Measurements from ENCODE around the gene ARL15. TPM values are rescaled to one million over a fixed set of nuclear protein-coding genes. Genes with fewer than 3 reads are reported as not detected.

The ARL15 gene
- total and polyA plus RNA-seq, 8 donors: 20.2 to 27.7 (median 25.1) TPM

DNA sequence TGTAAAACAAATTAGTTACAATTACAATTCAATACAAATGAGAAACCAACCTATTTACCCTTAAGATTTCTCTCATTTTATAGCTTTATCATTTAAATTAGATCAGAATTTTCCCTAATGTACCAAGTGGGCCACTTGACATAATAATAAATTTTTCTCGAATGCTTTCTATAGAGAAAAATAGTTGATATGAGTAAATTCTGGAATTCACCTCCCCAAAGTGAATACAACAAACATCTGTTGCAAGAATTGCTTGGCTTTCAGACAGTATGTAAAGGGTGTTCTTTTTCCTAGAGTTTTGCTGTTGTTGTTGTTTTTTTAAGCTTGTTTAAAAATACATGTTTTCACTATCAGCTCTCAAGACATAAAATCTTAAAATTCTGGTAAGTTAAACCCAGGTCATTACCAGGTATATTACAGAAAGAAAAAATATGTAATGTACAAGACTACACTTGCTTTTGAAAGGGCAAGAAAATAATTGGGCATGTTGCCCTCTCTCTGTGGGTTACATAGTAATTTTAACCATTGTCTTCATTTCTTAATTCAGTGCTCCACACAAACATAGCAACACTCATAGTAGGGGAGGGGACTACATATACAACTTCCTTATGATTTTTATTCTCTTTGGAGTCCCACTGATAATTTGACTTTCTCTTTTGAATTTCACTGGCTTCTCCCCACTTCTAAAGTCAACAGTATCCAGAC is 200.6 kb downstream of the ARL15 start:
- Histone ChIP-seq H3K4me3 (no peak overlapping the region), H3K27ac (no peak overlapping the region), H3K4me1 (no peaks in the 10 kb centered on the region), H3K27me3 (no peaks in the 10 kb centered on the region), H3K36me3 (no peaks in the 10 kb centered on the region), H3K9me3 (no peaks in the 10 kb centered on the region)
- ATAC-seq (no peak), DNase-seq (no peak)
- TF ChIP-seq, protein P1, sequence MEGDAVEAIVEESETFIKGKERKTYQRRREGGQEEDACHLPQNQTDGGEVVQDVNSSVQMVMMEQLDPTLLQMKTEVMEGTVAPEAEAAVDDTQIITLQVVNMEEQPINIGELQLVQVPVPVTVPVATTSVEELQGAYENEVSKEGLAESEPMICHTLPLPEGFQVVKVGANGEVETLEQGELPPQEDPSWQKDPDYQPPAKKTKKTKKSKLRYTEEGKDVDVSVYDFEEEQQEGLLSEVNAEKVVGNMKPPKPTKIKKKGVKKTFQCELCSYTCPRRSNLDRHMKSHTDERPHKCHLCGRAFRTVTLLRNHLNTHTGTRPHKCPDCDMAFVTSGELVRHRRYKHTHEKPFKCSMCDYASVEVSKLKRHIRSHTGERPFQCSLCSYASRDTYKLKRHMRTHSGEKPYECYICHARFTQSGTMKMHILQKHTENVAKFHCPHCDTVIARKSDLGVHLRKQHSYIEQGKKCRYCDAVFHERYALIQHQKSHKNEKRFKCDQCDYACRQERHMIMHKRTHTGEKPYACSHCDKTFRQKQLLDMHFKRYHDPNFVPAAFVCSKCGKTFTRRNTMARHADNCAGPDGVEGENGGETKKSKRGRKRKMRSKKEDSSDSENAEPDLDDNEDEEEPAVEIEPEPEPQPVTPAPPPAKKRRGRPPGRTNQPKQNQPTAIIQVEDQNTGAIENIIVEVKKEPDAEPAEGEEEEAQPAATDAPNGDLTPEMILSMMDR (IDR thresholded peaks at IDR 0.05): no peak
- intact Hi-C loops (cut with DNase I): no loop called here

DNA sequence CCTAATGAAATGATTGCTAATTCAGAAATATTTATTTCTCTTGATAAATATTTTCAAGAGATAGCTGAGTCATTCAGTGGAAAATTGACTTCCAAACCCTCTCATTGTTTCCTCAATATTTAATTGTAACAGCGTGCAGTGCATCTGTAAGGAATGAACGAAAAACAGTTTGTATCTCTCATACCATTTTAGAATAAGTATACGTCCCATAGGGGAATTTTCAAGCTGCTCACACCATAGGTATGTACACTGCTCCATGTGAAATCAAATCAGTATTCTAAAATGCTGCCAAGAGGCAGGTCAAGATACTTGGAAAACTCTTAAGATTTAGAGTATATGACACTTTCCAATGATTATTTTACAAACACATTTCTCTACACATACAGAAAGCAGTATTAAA is 202.2 kb downstream of the ARL15 start:
- no peak overlapping the region for H3K4me3 ChIP-seq

DNA sequence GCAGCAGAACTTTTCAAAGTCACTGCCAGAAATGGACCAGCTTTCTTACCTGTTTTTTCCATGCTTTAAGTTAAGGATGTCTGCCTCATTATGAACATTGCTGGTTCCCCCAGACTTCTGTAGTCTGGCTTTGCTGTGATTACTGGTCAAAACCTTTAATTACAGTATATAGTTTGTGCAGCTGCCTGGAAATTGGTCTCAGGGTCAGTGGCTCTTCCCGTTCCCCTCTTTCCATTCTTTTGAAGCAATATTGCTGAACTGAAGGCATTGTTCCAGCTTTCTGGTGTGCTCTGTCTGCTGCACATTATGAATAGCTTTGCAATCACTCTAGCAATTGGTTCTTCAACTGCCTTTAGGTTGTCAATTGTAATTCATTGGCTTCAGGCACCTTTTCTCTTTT is 206.5 kb downstream of the ARL15 start:
- ATAC-seq (no peak), DNase-seq (no peak)
- no peaks in the 10 kb centered on the region for H3K36me3 ChIP-seq
- H3K27ac ChIP-seq: no peak overlapping the region
- H3K4me3 ChIP-seq: no peak overlapping the region
- intact Hi-C loops (cut with DNase I): no loop called here
- H3K4me1 ChIP-seq: no peaks in the 10 kb centered on the region
- no peaks in the 10 kb centered on the region for H3K27me3 ChIP-seq
- H3K9me3 ChIP-seq: no peaks in the 10 kb centered on the region
- TF ChIP-seq, protein P1 (IDR thresholded peaks at IDR 0.05): no peak

More for the DNA sequence above, 202.2 kb downstream of the ARL15 start:
- no peaks in the 10 kb centered on the region for H3K27me3 ChIP-seq
- no peaks in the 10 kb centered on the region for H3K4me1 ChIP-seq
- DNase-seq: no peak
- H3K36me3 ChIP-seq: no peaks in the 10 kb centered on the region
- ATAC-seq: no peak
- TF ChIP-seq, protein P1 (IDR thresholded peaks at IDR 0.05): no peak
- no peak overlapping the region for H3K27ac ChIP-seq
- H3K9me3 ChIP-seq: no peaks in the 10 kb centered on the region
- intact Hi-C loops (cut with DNase I): no loop called here

DNA sequence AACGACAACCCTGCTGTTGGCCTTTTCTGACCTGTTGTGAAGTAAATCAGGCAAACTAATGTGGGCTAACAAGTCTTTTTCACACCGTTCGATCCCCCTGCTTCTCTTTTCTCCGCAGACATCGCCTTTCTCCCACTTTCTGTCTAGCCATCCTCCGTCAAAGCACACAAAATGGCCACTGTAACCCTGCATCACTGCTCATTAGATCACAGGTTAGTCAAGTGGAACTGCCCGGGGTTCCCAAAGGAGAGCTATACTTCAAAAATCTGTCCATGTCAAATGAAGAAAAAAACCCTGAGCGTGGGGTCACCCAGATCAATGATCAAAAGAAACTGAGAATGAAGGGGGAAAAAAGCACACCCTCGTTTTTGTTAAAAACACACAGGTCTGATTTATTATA is 212.1 kb downstream of the ARL15 start:
- no peak for DNase-seq
- TF ChIP-seq, protein P1 (IDR thresholded peaks at IDR 0.05): no peak

DNA sequence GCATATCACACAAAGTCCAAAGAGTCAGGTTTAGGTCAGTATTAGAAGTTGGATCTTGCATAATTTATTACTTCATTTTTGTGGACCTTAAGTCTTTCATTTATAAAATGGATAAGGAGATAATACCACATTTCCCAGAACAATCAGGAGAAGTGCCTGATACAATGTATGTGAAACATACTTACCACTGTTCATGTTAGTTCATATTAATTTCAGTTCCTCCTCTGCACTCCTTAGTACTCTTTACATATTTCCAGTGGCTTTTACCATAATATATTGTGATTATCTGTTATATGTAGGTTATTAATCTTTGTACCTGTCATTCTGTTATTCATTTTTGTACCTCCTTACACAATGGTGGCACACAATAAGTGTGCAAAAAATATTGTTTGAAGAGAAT is 214.4 kb downstream of the ARL15 start:
- no peaks in the 10 kb centered on the region for H3K36me3 ChIP-seq
- TF ChIP-seq, protein P1 (IDR thresholded peaks at IDR 0.05): no peak
- ATAC-seq (no peak), DNase-seq (no peak)
- H3K27me3 ChIP-seq: no peaks in the 10 kb centered on the region
- H3K4me1 ChIP-seq: no peaks in the 10 kb centered on the region
- H3K9me3 ChIP-seq: no peaks in the 10 kb centered on the region
- intact Hi-C loops (cut with DNase I): no loop called here
- H3K27ac ChIP-seq: no peak overlapping the region
- H3K4me3 ChIP-seq: no peak overlapping the region

More for the DNA sequence above, 212.1 kb downstream of the ARL15 start:
- Histone ChIP-seq H3K4me3 (no peak overlapping the region), H3K36me3 (no peaks in the 10 kb centered on the region), H3K27me3 (no peaks in the 10 kb centered on the region), H3K27ac (no peak overlapping the region), H3K9me3 (no peaks in the 10 kb centered on the region), H3K4me1 (no peaks in the 10 kb centered on the region)
- intact Hi-C loops (cut with DNase I): no loop called here
- ATAC-seq: no peak
